Measurements from ENCODE around the gene GREB1.
A peak's percentile ranks its signal among the peaks of the same experiment; 100 is the strongest.

The GREB1 gene

DNA sequence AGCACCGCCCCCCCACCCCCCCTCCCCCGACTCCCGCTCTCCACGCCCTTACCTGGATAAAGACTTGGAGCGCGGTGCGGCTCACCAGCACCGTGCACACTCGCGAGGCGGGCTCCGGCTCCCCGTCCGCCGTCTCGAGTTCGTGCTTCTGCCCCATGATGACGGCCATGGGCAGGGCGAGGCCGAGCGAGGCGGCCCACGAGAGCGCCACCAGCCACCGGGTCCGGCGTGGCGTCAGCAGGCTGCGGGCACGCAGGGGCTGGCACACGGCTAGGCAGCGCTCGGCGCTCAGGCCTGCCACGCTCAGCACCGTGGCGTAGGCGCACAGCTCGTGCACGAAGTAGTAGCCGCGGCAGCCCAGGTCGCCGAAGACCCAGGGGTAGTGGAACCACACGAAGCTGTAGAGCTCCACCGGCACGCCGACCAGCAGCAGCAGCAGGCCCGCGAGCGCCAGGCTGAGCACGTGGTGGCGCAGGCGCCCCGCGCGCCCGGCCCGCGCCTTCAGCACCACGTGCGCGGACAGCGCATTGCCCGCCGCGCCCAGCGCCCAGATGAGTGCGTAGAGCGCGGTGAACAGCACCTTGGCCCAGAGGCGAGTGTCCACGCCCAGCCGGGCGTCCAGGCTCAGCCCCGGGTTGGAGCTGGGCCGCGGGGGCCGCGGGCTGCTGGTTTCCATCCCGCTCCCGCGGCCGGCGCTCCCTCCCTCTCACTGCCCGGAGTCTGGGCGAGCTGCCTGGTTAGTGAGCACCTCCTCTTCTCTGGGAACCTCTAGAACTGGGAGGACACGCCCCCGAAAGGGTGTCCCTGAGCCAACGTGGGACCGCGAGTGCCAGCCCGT, 135.8 kb downstream of the GREB1 start, which contains the start of gene NTSR2:
Gene NTSR2 (minus strand): TSS at position 742 of the 838 bp plus-strand sequence. CDS start 66 bp downstream, at position 676.
- Histone ChIP-seq H3K27me3 (ENCODE audit: control insufficient read depth, insufficient read depth, low read length) (no peaks in the 10 kb centered on the region), H2AFZ (peak within 1 kb of the TSS; percentile 68), H3K4me1 (no peaks in the 10 kb centered on the region), H3K36me3 (ENCODE audit: control insufficient read depth, insufficient read depth, low read length) (no peaks in the 10 kb centered on the region), H3K9ac (no peak within 1 kb of the TSS), H3K4me3 (ENCODE audit: low read depth, low read length) (no peak within 1 kb of the TSS), H3K9me3 (ENCODE audit: control insufficient read depth, low read length) (no peaks in the 10 kb centered on the region), H3K79me2 (no peaks in the 10 kb centered on the region), H3K27ac (no peak within 1 kb of the TSS), H3K4me2 (ENCODE audit: low read length) (peak within 1 kb of the TSS; percentile 15)
- TF ChIP-seq, protein P1, sequence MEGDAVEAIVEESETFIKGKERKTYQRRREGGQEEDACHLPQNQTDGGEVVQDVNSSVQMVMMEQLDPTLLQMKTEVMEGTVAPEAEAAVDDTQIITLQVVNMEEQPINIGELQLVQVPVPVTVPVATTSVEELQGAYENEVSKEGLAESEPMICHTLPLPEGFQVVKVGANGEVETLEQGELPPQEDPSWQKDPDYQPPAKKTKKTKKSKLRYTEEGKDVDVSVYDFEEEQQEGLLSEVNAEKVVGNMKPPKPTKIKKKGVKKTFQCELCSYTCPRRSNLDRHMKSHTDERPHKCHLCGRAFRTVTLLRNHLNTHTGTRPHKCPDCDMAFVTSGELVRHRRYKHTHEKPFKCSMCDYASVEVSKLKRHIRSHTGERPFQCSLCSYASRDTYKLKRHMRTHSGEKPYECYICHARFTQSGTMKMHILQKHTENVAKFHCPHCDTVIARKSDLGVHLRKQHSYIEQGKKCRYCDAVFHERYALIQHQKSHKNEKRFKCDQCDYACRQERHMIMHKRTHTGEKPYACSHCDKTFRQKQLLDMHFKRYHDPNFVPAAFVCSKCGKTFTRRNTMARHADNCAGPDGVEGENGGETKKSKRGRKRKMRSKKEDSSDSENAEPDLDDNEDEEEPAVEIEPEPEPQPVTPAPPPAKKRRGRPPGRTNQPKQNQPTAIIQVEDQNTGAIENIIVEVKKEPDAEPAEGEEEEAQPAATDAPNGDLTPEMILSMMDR (IDR thresholded peaks at IDR 0.05) = no peak

GRCh38 chr2:11672407-11672806, 138.6 kb downstream of the GREB1 start:
- Histone ChIP-seq H3K9ac (no peak overlapping the region), H2AFZ (no peak overlapping the region), H3K9me3 (ENCODE audit: control insufficient read depth, low read length) (no peaks in the 10 kb centered on the region), H3K4me1 (no peaks in the 10 kb centered on the region), H3K27me3 (ENCODE audit: control insufficient read depth, insufficient read depth, low read length) (no peaks in the 10 kb centered on the region), H3K4me2 (ENCODE audit: low read length) (no peak overlapping the region), H3K36me3 (ENCODE audit: control insufficient read depth, insufficient read depth, low read length) (no peaks in the 10 kb centered on the region), H3K4me3 (ENCODE audit: low read depth, low read length) (no peak overlapping the region), H3K27ac (no peak overlapping the region), H3K79me2 (no peaks in the 10 kb centered on the region)
- TF ChIP-seq, protein P1 (IDR thresholded peaks at IDR 0.05) = no peak

- no peaks in the 10 kb centered on the region for H3K79me2 ChIP-seq
- no peaks in the 10 kb centered on the region for H3K9me3 ChIP-seq (ENCODE audit: control insufficient read depth, low read length)
- H3K27ac ChIP-seq = no peak overlapping the region
- H3K4me3 ChIP-seq (ENCODE audit: low read depth, low read length) = no peak overlapping the region
- no peak overlapping the region for H3K4me2 ChIP-seq (ENCODE audit: low read length)
- no peaks in the 10 kb centered on the region for H3K4me1 ChIP-seq
- no peaks in the 10 kb centered on the region for H3K27me3 ChIP-seq (ENCODE audit: control insufficient read depth, insufficient read depth, low read length)
- no peak overlapping the region for H3K9ac ChIP-seq
- TF ChIP-seq, protein P1 (IDR thresholded peaks at IDR 0.05) = no peak
- no peak overlapping the region for H2AFZ ChIP-seq
- no peaks in the 10 kb centered on the region for H3K36me3 ChIP-seq (ENCODE audit: control insufficient read depth, insufficient read depth, low read length)
Measured at GRCh38 chr2:11674983-11675382, 141.1 kb downstream of the GREB1 start.

- TF ChIP-seq, protein P1 (IDR thresholded peaks at IDR 0.05) = no peak
- no peak overlapping the region for H3K4me2 ChIP-seq (ENCODE audit: low read length)
- H3K4me3 ChIP-seq (ENCODE audit: low read depth, low read length) = no peak overlapping the region
- H3K9me3 ChIP-seq (ENCODE audit: control insufficient read depth, low read length) = no peaks in the 10 kb centered on the region
- H3K4me1 ChIP-seq = no peaks in the 10 kb centered on the region
- no peak overlapping the region for H3K27ac ChIP-seq
- H3K36me3 ChIP-seq (ENCODE audit: control insufficient read depth, insufficient read depth, low read length) = no peaks in the 10 kb centered on the region
- no peak overlapping the region for H3K9ac ChIP-seq
- no peaks in the 10 kb centered on the region for H3K27me3 ChIP-seq (ENCODE audit: control insufficient read depth, insufficient read depth, low read length)
- H2AFZ ChIP-seq = no peak overlapping the region
- no peaks in the 10 kb centered on the region for H3K79me2 ChIP-seq
Measured at GRCh38 chr2:11675423-11676112, 141.7 kb downstream of the GREB1 start.
